Adrenal gland (tissue), 12 donors: Measurements from ENCODE around the gene SLC7A10. TPM values are rescaled to one million over a fixed set of nuclear protein-coding genes. Genes with fewer than 3 reads are reported as not detected.

ENCODE experiments used
- DNase-seq, 7 donors: peaks; one replicate each; pipeline ENCODE4 v3.0.0-alpha.2; 2019 to 2020
- H3K27ac ChIP-seq, 5 donors: fragments of 200-600 bp; sonication (generic) in 4 of 5; 1 replicate in 3 of 5; 2 replicates in 2 of 5; pipeline versions ENCODE4 v1.5.1 to v1.8.0; 2016 to 2020; ENCODE audit warnings: mild to moderate bottlenecking in 1 of 5
- H3K27me3 ChIP-seq: fragments of 200-600 bp; 2 replicates; pipeline ENCODE4 v1.8.0; 2021
- H3K36me3 ChIP-seq, 2 donors: fragments of 200-600 bp; replicated peaks in 1 of 2; 1 replicate in 1 of 2; 2 replicates in 1 of 2; pipeline versions ENCODE4 v1.5.1 to v1.8.0; 2018 to 2022
- H3K4me1 ChIP-seq, 2 donors: fragments of 200-600 bp; replicated peaks in 1 of 2; 1 replicate in 1 of 2; 2 replicates in 1 of 2; pipeline versions ENCODE4 v1.5.1 to v1.8.0; 2018 to 2021
- H3K4me3 ChIP-seq, 4 donors: fragments of 200-600 bp; sonication (generic) in 3 of 4; one replicate each; pipeline ENCODE4 v1.5.1; 2016 to 2018
- H3K9me3 ChIP-seq, 3 donors: fragments of 200-600 bp; sonication (generic) in 1 of 3; replicated peaks in 1 of 3; 1 replicate in 2 of 3; 2 replicates in 1 of 3; pipeline versions ENCODE4 v1.5.1 to v1.8.0; 2016 to 2021
- CTCF ChIP-seq, 6 experiments: fragments of 450-650 bp in 4 of 6; fragments of 200-600 bp in 2 of 6; sonication (generic) in 1 of 6; IDR thresholded peaks; 1 replicate in 5 of 6; 2 replicates in 1 of 6; pipeline versions ENCODE4 v1.5.1 to v1.8.0; 2016 to 2021; ENCODE audit warnings: antibody characterized with exemption in 6 of 6, mild to moderate bottlenecking in 2 of 6, moderate library complexity in 1 of 6
- POLR2A ChIP-seq, 2 donors: fragments of 450-650 bp; IDR thresholded peaks; one replicate each; pipeline ENCODE4 v1.6.1; 2017; ENCODE audit warnings: antibody characterized with exemption in 2 of 2, mild to moderate bottlenecking in 2 of 2, moderate library complexity in 1 of 2
- WGBS, 4 donors: extraction: QIAGEN DNeasy Blood & Tissue Kit in 2 of 4; methylation state at CpG; one replicate each; pipeline versions ENCODE4 v1.1.5 to v1.1.7; 2013 to 2017; 5-methylcytosine and 5-hydroxymethylcytosine counted together
- intact Hi-C, 2 donors: fragments of 100-400 bp; cut with DNase I; formaldehyde crosslinking; loops; one replicate each; pipeline versions ENCODE4 v1.14.1 to v1.15.0; 2022 to 2023
- polyA plus RNA-seq, 3 donors: library from polyadenylated mRNA; stranded (reverse); fragments of 200-250 nt in 2 of 3; fragments of 350-450 nt in 1 of 3; fragmentation: Illumina TruSeq in 1 of 3; extraction: RNeasy Lipid Tissue Mini Kit (QIAGEN cat#74804) in 1 of 3; gene quantifications; one replicate each; pipeline ENCODE4 v1.2.3, GENCODE V29; 2013 to 2014
- total RNA-seq, 9 donors: library from RNA; depleted of rRNA in 4 of 9; stranded (reverse); fragments of >200 nt in 4 of 9; fragments of 120-200 nt in 1 of 9; fragmentation: NEBNext Ultra II Directional in 1 of 9; extraction: Animal tissue kit (Norgen Biotek cat#: 25700) in 1 of 9; gene quantifications; one replicate each; pipeline versions ENCODE4 v1.1.0 to v1.2.4, GENCODE V29; 2013 to 2023
- donor health status: healthy with polysubstance abuse.
- donor health status: Bipolar disorder and iron deficiency.
- donor health status: DM: yes; HTN: yes; CAD: no.
- donor health status: DM: no; HTN: no; CAD: no.
- donor health status: DM: no; HTN: no; CAD: no.
- donor health status: DM: yes; HTN: yes; CAD: no.

SLC7A10 gene
- total and polyA plus RNA-seq, 12 donors: 0.14 to 9.3 (median 0.45) TPM; not detected in 4

GRCh38 chr19:33208904-33209849 lies 16.5 kb downstream of the SLC7A10 start:
- Histone ChIP-seq H3K4me1 (no peaks in the 10 kb centered on the region), H3K36me3 (peaks cover 0 to 32% of the 10 kb centered on the region in 2 donors), H3K27me3 (no peaks in the 10 kb centered on the region), H3K27ac (no peak overlapping the region), H3K4me3 (no peak overlapping the region), H3K9me3 (no peaks in the 10 kb centered on the region)
- DNase-seq: peak in 1 of 7 donors; percentile 34
- TF ChIP-seq POLR2A (IDR thresholded peaks at IDR 0.05) (no peak), CTCF (IDR thresholded peaks at IDR 0.05) (no peak)
- WGBS, 4 donors: 77 to 86% (median 81%) methylated on average over 19 to 24 of the region's 24 CpGs
- intact Hi-C loops: no loop called here

- TF ChIP-seq CTCF (IDR thresholded peaks at IDR 0.05) (no peak), POLR2A (IDR thresholded peaks at IDR 0.05) (no peak)
- no peak for DNase-seq
- peaks cover 0 to 32% of the 10 kb centered on the region in 2 donors for H3K36me3 ChIP-seq
- H3K4me3 ChIP-seq: no peak overlapping the region
- H3K27ac ChIP-seq: no peak overlapping the region
- no peaks in the 10 kb centered on the region for H3K27me3 ChIP-seq
- no peaks in the 10 kb centered on the region for H3K4me1 ChIP-seq
- intact Hi-C loops: no loop called here
- 40 to 76% (median 70%) methylated on average over 6 to 11 of the region's 11 CpGs for WGBS, 4 donors
- no peaks in the 10 kb centered on the region for H3K9me3 ChIP-seq
These were observed 17.2 kb downstream of the SLC7A10 start for GRCh38 chr19:33208371-33208895.

- H3K27ac ChIP-seq: no peak overlapping the region
- no peak for TF ChIP-seq CTCF (IDR thresholded peaks at IDR 0.05)
- no peak for TF ChIP-seq POLR2A (IDR thresholded peaks at IDR 0.05)
- H3K36me3 ChIP-seq: peaks cover 0 to 35% of the 10 kb centered on the region in 2 donors
- no peaks in the 10 kb centered on the region for H3K27me3 ChIP-seq
- no peaks in the 10 kb centered on the region for H3K9me3 ChIP-seq
- no peaks in the 10 kb centered on the region for H3K4me1 ChIP-seq
- DNase-seq: no peak
- WGBS, 4 donors: 88 to 93% (median 90%) methylated on average over 4 to 9 of the region's 9 CpGs
- intact Hi-C loops: no loop called here
- H3K4me3 ChIP-seq: no peak overlapping the region
These were observed 17.7 kb downstream of the SLC7A10 start for GRCh38 chr19:33207903-33208302.

GRCh38 chr19:33207040-33207620 lies 18.5 kb downstream of the SLC7A10 start:
- no peak overlapping the region for H3K4me3 ChIP-seq
- intact Hi-C loops: no loop called here
- no peak for TF ChIP-seq CTCF (IDR thresholded peaks at IDR 0.05)
- TF ChIP-seq POLR2A (IDR thresholded peaks at IDR 0.05): no peak
- no peaks in the 10 kb centered on the region for H3K27me3 ChIP-seq
- H3K27ac ChIP-seq: no peak overlapping the region
- 88 to 100% (median 94%) methylated on average over 1 to 38 of the region's 38 CpGs for WGBS, 4 donors
- no peaks in the 10 kb centered on the region for H3K4me1 ChIP-seq
- H3K36me3 ChIP-seq: peaks cover 0 to 38% of the 10 kb centered on the region in 2 donors
- H3K9me3 ChIP-seq: no peaks in the 10 kb centered on the region
- DNase-seq: no peak
